ENCODE results near the gene ARHGEF1. TPM values are rescaled to one million over a fixed set of nuclear protein-coding genes. Genes with fewer than 3 reads are reported as not detected.

The ARHGEF1 gene
- total RNA-seq, 1 donor from 2014 or later, result 10.9 TPM

DNA sequence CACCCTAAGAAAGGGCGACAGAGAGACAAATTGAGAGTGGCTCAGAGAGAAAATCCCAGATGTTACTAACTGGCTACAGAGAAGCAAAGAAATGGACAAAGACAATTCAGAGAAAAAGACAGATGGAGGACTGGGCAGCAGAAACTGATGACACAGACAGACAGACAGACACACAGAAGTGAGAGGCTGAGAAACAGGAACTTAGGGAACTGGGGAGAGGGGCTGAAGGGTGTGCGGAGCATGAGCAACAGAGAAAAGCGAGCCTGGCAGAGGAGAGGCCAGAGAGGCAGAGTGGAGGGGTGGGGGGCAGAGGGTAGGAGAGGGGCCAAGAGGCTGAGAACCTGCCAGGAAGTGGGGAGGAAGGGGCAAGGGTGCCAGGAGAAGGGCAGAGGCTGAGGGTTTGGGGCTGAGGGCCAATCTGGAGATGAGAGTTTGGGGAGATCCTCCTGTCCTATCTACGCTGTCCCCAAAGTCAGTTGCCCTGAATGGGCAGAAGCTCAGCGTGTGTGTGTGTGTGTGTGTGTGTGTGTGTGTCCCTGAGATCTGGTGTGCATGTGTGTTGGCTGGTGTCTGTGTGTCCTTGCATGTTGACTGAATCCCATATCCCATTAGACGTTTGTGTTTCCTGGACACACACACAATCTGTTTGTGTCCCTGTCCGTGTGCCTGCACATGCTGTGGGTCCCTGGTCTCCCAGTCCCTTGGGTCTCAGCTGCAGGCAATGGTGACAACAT lies 50.9 kb downstream of the ARHGEF1 start:
- no peaks in the 10 kb centered on the region for H3K36me3 Mint-ChIP-seq
- peaks cover 99% of the 10 kb centered on the region for H3K27me3 ChIP-seq
- peaks cover 15% of the 10 kb centered on the region for H3K4me1 Mint-ChIP-seq

DNA sequence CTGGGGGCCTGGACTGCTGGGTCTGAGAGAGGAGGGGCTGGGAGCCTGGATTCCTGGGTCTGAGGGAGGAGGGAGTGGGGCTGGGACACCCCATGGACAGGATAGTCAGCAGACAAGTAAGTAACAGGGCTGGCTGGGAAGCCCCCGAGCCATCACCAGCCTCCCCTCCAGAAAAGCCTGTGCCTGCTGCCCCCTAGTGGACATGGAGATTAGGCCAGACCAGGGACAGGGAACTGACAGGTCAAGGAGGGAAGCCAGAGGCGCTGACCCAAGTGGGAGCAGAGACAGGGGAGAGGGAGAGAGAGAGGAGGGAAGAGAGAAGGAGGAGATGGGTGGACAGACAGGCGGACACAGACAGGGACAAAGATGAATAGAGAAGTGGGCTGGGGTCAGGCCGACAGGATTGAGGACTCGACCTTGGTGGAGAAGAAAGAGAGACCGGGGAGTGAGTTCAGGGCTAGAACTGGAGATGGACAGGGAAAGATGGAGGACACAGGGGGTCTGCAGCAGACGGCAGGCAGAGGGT lies 51.9 kb downstream of the ARHGEF1 start:
- Histone ChIP-seq H3K9me3 (ENCODE audit: low read depth) (no peaks in the 10 kb centered on the region), H3K9ac (no peak overlapping the region), H3K4me1 (no peaks in the 10 kb centered on the region), H3K79me2 (ENCODE audit: low read depth) (no peaks in the 10 kb centered on the region), H3F3A (ENCODE audit: low read depth) (peaks cover 19% of the 10 kb centered on the region), H3K4me3 (no peak overlapping the region), H3K27ac (no peak overlapping the region), H2AFZ (replicated peaks) (no peak overlapping the region), H3K4me2 (no peak overlapping the region), H3K27me3 (peaks cover 99% of the 10 kb centered on the region), H4K20me1 (ENCODE audit: low read depth) (peaks cover 28% of the 10 kb centered on the region), H3K36me3 (no peaks in the 10 kb centered on the region)
- TF ChIP-seq EZH2 (IDR thresholded peaks at IDR 0.05), result peak; percentile 51
- TF ChIP-seq, protein P1, sequence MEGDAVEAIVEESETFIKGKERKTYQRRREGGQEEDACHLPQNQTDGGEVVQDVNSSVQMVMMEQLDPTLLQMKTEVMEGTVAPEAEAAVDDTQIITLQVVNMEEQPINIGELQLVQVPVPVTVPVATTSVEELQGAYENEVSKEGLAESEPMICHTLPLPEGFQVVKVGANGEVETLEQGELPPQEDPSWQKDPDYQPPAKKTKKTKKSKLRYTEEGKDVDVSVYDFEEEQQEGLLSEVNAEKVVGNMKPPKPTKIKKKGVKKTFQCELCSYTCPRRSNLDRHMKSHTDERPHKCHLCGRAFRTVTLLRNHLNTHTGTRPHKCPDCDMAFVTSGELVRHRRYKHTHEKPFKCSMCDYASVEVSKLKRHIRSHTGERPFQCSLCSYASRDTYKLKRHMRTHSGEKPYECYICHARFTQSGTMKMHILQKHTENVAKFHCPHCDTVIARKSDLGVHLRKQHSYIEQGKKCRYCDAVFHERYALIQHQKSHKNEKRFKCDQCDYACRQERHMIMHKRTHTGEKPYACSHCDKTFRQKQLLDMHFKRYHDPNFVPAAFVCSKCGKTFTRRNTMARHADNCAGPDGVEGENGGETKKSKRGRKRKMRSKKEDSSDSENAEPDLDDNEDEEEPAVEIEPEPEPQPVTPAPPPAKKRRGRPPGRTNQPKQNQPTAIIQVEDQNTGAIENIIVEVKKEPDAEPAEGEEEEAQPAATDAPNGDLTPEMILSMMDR (IDR thresholded peaks at IDR 0.05), result peak; percentile 90
- no peak for TF ChIP-seq EZH2phosphoT487 (IDR thresholded peaks at IDR 0.05)
- peak; percentile 88 for DNase-seq (ENCODE audit: low spot score)
- H3K36me3 Mint-ChIP-seq, result no peaks in the 10 kb centered on the region
- H3K27me3 Mint-ChIP-seq (ENCODE audit: insufficient read depth, low read depth), result peaks cover 62% of the 10 kb centered on the region
- H3K4me3 Mint-ChIP-seq, result peak overlapping the region; percentile 58
- H3K9me3 Mint-ChIP-seq, result no peaks in the 10 kb centered on the region
- H3K4me1 Mint-ChIP-seq, result peaks cover 10% of the 10 kb centered on the region
- no peak overlapping the region for H3K27ac Mint-ChIP-seq

More for the DNA sequence above, 50.9 kb downstream of the ARHGEF1 start:
- Histone ChIP-seq H3K36me3 (no peaks in the 10 kb centered on the region), H3K9me3 (ENCODE audit: low read depth) (no peaks in the 10 kb centered on the region), H3K9ac (no peak overlapping the region), H3F3A (ENCODE audit: low read depth) (peaks cover 23% of the 10 kb centered on the region), H3K4me3 (no peak overlapping the region), H2AFZ (replicated peaks) (no peak overlapping the region), H3K4me1 (peaks cover 2% of the 10 kb centered on the region), H3K79me2 (ENCODE audit: low read depth) (no peaks in the 10 kb centered on the region), H3K27ac (no peak overlapping the region), H4K20me1 (ENCODE audit: low read depth) (peaks cover 34% of the 10 kb centered on the region), H3K4me2 (no peak overlapping the region)
- TF ChIP-seq, protein P1 (IDR thresholded peaks at IDR 0.05), result no peak
- TF ChIP-seq EZH2 (IDR thresholded peaks at IDR 0.05) (no peak), EZH2phosphoT487 (IDR thresholded peaks at IDR 0.05) (no peak)
- no peak overlapping the region for H3K4me3 Mint-ChIP-seq
- DNase-seq (ENCODE audit: low spot score), result no peak
- H3K27ac Mint-ChIP-seq, result no peak overlapping the region
- no peaks in the 10 kb centered on the region for H3K9me3 Mint-ChIP-seq
- H3K27me3 Mint-ChIP-seq (ENCODE audit: insufficient read depth, low read depth), result peaks cover 69% of the 10 kb centered on the region

DNA sequence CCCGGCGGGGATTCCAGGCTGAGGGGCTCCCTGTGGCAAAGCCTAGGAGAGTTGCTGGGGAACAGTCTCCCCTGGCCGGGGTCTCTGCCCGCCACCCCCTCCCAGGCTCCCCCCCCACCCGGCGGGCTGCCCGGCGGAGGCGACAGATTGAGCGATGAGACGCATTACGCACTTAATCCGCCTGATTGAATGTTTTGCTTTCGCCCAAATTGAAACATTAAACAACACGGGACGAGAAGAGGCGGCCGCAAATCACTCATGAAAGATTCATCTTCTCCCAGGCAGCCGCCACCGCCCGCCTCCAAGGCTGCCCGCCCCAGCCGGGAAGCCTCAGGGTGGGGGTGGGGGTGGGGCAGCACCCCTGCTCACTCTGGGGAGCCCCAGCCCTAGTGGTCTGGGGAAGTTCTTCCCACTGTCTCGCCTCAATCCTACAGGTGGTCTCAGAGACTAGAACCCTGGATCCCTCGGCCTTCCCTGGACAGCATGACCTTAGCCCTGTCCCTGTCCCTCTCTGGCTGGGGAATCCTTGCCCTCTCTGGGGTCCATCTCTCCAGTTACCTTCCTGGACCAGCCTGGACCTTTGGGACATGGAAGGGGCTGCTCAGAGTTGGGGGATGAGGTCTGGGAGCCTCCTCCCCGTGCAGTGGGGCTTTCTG lies 52.9 kb downstream of the ARHGEF1 start:
- Histone ChIP-seq H2AFZ (replicated peaks) (no peak overlapping the region), H3K4me1 (no peaks in the 10 kb centered on the region)

More for the DNA sequence above, 52.9 kb downstream of the ARHGEF1 start:
- no peak overlapping the region for H3K4me3 Mint-ChIP-seq
- H3K4me3 ChIP-seq, result no peak overlapping the region
- no peaks in the 10 kb centered on the region for H3K9me3 ChIP-seq (ENCODE audit: low read depth)
- peaks cover 10% of the 10 kb centered on the region for H3K4me1 Mint-ChIP-seq
- no peak for DNase-seq (ENCODE audit: low spot score)
- no peaks in the 10 kb centered on the region for H3K36me3 ChIP-seq
- H3K36me3 Mint-ChIP-seq, result no peaks in the 10 kb centered on the region
- no peak overlapping the region for H3K4me2 ChIP-seq
- H3K27ac Mint-ChIP-seq, result no peak overlapping the region
- peaks cover 99% of the 10 kb centered on the region for H3K27me3 ChIP-seq
- TF ChIP-seq EZH2 (IDR thresholded peaks at IDR 0.05) (no peak), EZH2phosphoT487 (IDR thresholded peaks at IDR 0.05) (no peak)
- TF ChIP-seq, protein P1 (IDR thresholded peaks at IDR 0.05), result no peak
- H4K20me1 ChIP-seq (ENCODE audit: low read depth), result peaks cover 18% of the 10 kb centered on the region
- H3K9ac ChIP-seq, result no peak overlapping the region
- H3K9me3 Mint-ChIP-seq, result no peaks in the 10 kb centered on the region
- H3K79me2 ChIP-seq (ENCODE audit: low read depth), result no peaks in the 10 kb centered on the region
- peaks cover 11% of the 10 kb centered on the region for H3F3A ChIP-seq (ENCODE audit: low read depth)
- peaks cover 55% of the 10 kb centered on the region for H3K27me3 Mint-ChIP-seq (ENCODE audit: insufficient read depth, low read depth)
- H3K27ac ChIP-seq, result no peak overlapping the region

Measured in neural progenitor cell (in vitro differentiated cells).